IgD-negative memory B cell (primary cell): ENCODE measurements around the gene KIF6. TPM values are rescaled to one million over a fixed set of nuclear protein-coding genes. Genes with fewer than 3 reads are reported as not detected.
"Not testable (repeated sequence)": the region's sequence is repeated elsewhere in the genome, so short reads cannot be mapped to it uniquely, and the experiment has no call there.

ENCODE experiments used
- H3K27ac Mint-ChIP-seq, 3 donors: one replicate each; pipeline ENCODE4 v1.8.0; 2020 to 2022; ENCODE audit warnings: mild to moderate bottlenecking in 3 of 3, mixed read lengths in 3 of 3, moderate library complexity in 1 of 3
- H3K27me3 Mint-ChIP-seq: one replicate; pipeline ENCODE4 v1.8.0; 2021; ENCODE audit warnings: mixed read lengths
- H3K36me3 Mint-ChIP-seq: one replicate; pipeline ENCODE4 v1.8.0; 2020; ENCODE audit warnings: mild to moderate bottlenecking, mixed read lengths
- H3K4me1 Mint-ChIP-seq, 3 donors: one replicate each; pipeline ENCODE4 v1.8.0; 2020 to 2022; ENCODE audit warnings: mixed read lengths in 3 of 3, mild to moderate bottlenecking in 1 of 3
- H3K4me3 Mint-ChIP-seq, 4 donors: one replicate each; pipeline ENCODE4 v1.8.0; 2020 to 2022; ENCODE audit warnings: mild to moderate bottlenecking in 4 of 4, mixed read lengths in 4 of 4, moderate library complexity in 3 of 4
- H3K9me3 Mint-ChIP-seq, 3 donors: one replicate each; pipeline ENCODE4 v1.8.0; 2020 to 2021; ENCODE audit warnings: mixed read lengths in 3 of 3, mild to moderate bottlenecking in 1 of 3
- polyA plus RNA-seq: library from polyadenylated mRNA; unstranded; fragments of 300-500 nt; fragmentation: Illumina TruSeq; gene quantifications from one replicate; pipeline ENCODE4 v1.2.3, GENCODE V29; 2021

Gene KIF6
- polyA plus RNA-seq, 1 donor from 2014 or later, result not detected

DNA sequence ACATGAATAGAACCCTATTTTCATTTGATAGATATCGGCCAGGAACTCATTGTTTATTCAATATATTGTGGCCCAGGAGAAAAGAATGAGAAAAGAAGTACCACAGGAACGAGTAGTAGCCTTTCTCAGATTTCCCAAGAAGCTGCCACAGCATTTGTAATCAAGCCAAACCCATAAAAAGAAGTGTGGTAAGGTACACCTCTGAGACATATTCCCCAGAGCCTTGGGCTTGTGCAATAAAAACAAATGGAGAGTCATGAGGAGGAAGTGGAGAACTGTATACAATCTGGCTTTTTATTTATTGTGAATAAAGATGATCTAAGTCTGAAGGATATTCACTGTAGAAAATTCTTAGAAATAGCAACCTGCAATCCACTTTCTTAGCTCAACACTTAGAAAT is 36.7 kb downstream of the KIF6 start:
- no peaks in the 10 kb centered on the region for H3K9me3 Mint-ChIP-seq
- peaks cover 2% of the 10 kb centered on the region for H3K27me3 Mint-ChIP-seq
- H3K4me3 Mint-ChIP-seq, result no peak overlapping the region
- no peak overlapping the region for H3K27ac Mint-ChIP-seq
- H3K36me3 Mint-ChIP-seq, result no peaks in the 10 kb centered on the region
- no peaks in the 10 kb centered on the region for H3K4me1 Mint-ChIP-seq

DNA sequence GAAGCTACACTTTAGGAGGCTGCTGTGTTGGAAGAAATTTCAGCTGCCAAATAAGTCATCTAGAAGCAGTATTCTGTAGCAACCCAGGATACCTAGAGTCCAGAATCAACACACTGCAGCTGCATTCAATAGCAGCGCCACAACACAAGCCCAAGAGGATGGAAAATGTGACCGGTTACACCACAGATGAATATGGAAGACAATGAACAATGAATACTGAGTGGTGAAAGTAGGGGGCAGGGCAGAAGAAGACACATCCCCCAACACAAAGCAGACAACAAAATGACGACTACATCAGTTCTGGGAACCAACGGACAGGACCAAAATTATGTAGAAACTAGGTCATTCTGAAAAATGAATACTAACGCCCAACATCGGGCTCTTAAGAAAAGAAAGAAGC is 38.2 kb downstream of the KIF6 start:
- no peaks in the 10 kb centered on the region for H3K36me3 Mint-ChIP-seq
- H3K4me1 Mint-ChIP-seq, result no peaks in the 10 kb centered on the region
- peaks cover 2% of the 10 kb centered on the region for H3K27me3 Mint-ChIP-seq
- H3K4me3 Mint-ChIP-seq, result no peak overlapping the region
- H3K9me3 Mint-ChIP-seq, result no peaks in the 10 kb centered on the region
- H3K27ac Mint-ChIP-seq, result no peak overlapping the region

DNA sequence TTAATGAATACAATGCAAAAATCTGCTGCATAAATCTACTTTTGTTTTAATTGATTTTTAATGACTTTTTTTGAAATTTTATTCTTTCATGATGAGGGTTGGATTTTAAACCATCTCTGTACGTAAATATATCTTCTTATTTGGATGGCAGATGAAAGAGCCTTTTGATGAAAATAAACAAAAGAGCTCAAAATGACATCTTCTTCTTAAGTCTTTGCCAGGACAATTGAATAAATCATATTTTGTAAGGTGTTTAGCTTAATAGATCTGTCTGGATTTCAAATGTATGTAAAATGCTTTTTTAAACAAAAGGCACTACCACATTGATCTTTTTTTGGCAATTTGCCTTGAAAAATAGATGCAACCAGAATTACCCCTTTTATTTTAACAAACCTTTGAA is 39.3 kb downstream of the KIF6 start:
- Mint-ChIP-seq H3K36me3 (no peaks in the 10 kb centered on the region), H3K27me3 (peaks cover 2% of the 10 kb centered on the region), H3K27ac (no peak overlapping the region), H3K9me3 (no peaks in the 10 kb centered on the region), H3K4me3 (no peak overlapping the region), H3K4me1 (no peaks in the 10 kb centered on the region)

DNA sequence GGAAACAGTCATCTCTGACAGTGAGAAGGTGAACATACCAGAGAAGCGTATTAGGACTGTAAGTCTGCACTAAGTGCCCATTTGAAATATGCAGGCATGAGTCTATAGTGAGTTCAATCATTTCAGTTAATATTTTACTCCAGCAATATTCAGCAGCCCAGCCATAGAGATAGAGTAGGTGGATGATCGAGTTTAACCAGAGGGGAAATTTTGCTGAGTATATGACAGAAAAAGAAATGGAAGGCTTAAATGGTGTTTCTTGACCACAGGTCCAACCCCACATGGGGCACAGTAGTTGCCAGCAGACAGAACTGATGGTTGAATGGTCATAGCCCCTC is 39.8 kb downstream of the KIF6 start:
- Mint-ChIP-seq H3K4me3 (no peak overlapping the region), H3K27me3 (peaks cover 2% of the 10 kb centered on the region), H3K4me1 (no peaks in the 10 kb centered on the region), H3K36me3 (no peaks in the 10 kb centered on the region), H3K27ac (no peak overlapping the region), H3K9me3 (no peaks in the 10 kb centered on the region)

DNA sequence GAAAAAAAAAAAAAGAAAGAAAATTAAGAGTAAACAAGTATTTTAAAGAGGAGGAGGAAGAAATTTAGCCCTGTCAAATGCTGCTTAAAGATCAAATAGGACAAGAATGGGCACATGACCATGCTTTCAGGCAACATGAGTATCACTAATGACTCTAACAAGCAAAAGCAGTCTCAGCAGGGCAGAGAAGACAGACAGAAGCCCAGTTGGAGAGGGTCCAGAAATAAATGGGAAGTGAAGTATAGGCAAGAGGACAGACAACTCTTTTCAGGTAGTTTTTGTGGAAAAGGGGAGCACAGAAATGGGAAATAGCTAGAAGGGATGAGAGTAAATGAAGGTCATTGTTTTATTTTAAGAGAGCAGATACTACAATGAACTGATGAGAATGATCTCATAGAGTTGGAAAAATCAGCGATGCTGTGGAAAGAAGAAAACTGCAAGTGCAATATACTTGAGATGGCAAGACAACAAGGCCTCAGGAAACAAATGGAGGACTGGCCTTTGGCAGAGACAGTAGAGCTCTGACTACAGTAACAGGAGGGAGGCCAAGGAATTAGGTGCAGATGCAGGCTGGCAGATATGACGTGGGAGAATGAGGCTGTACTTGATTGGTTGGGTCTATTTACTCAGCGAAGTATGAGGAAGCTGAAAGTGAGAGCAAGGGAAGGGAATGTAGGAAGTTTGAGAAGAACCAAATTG is 40.3 kb downstream of the KIF6 start:
- Mint-ChIP-seq H3K27ac (no peak overlapping the region), H3K9me3 (no peaks in the 10 kb centered on the region), H3K27me3 (peaks cover 2% of the 10 kb centered on the region), H3K4me3 (no peak overlapping the region), H3K36me3 (no peaks in the 10 kb centered on the region), H3K4me1 (no peaks in the 10 kb centered on the region)

GRCh38 chr6:39681674-39682121 is 43.5 kb downstream of the KIF6 start:
- no peak overlapping the region for H3K27ac Mint-ChIP-seq
- no peaks in the 10 kb centered on the region for H3K27me3 Mint-ChIP-seq
- H3K36me3 Mint-ChIP-seq, result no peaks in the 10 kb centered on the region
- no peak overlapping the region for H3K4me3 Mint-ChIP-seq
- H3K9me3 Mint-ChIP-seq, result no peaks in the 10 kb centered on the region
- no peaks in the 10 kb centered on the region for H3K4me1 Mint-ChIP-seq

- H3K4me1 Mint-ChIP-seq, result no peaks in the 10 kb centered on the region
- no peaks in the 10 kb centered on the region for H3K36me3 Mint-ChIP-seq
- no peak overlapping the region for H3K4me3 Mint-ChIP-seq
- no peaks in the 10 kb centered on the region for H3K9me3 Mint-ChIP-seq
- H3K27ac Mint-ChIP-seq, result no peak overlapping the region
- H3K27me3 Mint-ChIP-seq, result no peaks in the 10 kb centered on the region
These were observed 46.3 kb downstream of the KIF6 start for GRCh38 chr6:39678914-39679313.

DNA sequence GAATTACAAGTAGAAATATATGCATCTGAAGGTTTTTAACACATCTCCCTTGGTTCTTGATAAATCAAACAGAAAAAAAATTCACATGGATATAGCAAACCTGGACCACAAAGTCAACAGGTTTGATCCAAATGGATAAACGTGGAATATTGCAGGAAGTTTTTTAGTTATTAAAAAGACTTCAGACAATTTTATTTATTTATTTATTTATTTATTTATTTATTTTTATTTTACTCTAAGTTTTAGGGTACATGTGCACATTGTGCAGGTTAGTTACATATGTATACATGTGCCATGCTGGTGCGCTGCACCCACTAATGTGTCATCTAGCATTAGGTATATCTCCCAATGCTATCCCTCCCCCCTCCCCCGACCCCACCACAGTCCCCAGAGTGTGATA is 47.9 kb downstream of the KIF6 start:
- not testable (repeated sequence) for H3K4me3 Mint-ChIP-seq, H3K9me3 Mint-ChIP-seq, H3K27ac Mint-ChIP-seq, H3K4me1 Mint-ChIP-seq, H3K36me3 Mint-ChIP-seq, H3K27me3 Mint-ChIP-seq

DNA sequence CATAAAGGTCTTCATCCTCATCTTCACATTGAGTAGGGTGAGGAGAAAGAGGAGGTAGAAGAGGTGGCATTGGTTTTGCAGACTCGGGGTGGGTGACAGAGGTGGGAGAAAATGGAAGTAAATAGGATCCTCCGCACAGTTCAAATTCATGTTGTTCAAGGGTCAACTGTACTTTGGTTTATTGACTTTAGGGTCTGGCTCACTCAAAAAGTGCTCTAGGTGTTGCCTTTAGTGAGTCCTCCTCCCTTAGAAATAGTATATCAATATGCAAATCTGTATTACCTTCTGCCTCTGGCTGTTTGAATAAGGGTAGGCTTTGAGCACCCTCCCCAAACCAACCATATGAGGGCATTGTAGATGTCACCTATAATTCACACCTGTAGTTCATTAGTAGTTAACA is 54.7 kb downstream of the KIF6 start:
- Mint-ChIP-seq H3K9me3 (peaks cover 4 to 5% (median 5%) of the 10 kb centered on the region in 3 donors), H3K4me3 (no peak overlapping the region), H3K4me1 (peaks cover 0 to 2% (median 0%) of the 10 kb centered on the region in 3 donors), H3K27me3 (peaks cover 2% of the 10 kb centered on the region), H3K27ac (no peak overlapping the region), H3K36me3 (peaks cover 2% of the 10 kb centered on the region)

GRCh38 chr6:39669973-39670342 is 55.2 kb downstream of the KIF6 start:
- Mint-ChIP-seq H3K27ac (no peak overlapping the region), H3K9me3 (peaks cover 4 to 5% (median 5%) of the 10 kb centered on the region in 3 donors)

DNA sequence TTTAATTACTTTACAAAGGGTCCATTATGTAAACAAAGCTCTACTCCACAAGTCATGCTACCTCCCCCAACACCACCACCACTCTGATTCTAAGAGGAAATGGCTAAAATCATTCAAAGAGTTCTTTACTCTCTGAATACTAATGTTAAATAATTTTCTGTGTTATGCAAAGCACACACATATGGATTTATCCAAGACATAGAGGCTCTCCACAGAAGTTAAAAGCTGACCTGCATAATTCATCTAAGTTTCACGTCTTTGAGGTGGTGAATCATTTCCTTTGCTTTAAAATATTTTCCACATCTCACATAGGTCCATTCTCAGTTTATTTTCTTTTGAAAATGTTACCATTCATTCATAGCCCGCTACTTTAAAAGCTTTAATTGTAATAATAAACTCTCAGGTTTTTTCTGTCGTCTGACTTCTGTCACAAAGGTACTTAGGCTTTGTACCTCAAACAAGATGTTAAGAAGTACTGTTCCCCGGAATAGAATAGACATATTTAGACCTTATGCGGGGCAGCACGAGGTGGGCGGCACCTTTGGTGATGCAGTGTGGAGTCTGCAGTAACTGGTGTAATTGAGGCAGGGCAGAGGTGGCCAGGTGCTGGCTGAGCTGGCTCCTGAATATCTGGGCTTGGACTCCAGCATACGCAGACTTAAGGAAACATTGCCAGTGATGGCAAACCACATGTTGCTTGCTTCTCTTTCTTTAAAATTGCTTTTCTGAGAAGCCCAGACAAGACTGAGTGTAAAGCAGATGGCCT is 55.8 kb downstream of the KIF6 start:
- H3K27me3 Mint-ChIP-seq, result peaks cover 2% of the 10 kb centered on the region
- H3K4me3 Mint-ChIP-seq, result no peak overlapping the region

More at GRCh38 chr6:39669973-39670342, 55.2 kb downstream of the KIF6 start:
- Mint-ChIP-seq H3K4me3 (no peak overlapping the region), H3K4me1 (peaks cover 0 to 2% (median 0%) of the 10 kb centered on the region in 3 donors), H3K27me3 (peaks cover 2% of the 10 kb centered on the region), H3K36me3 (peaks cover 2% of the 10 kb centered on the region)

GRCh38 chr6:39666706-39667489 is 58.3 kb downstream of the KIF6 start:
- H3K4me1 Mint-ChIP-seq, result peaks cover 0 to 2% (median 0%) of the 10 kb centered on the region in 3 donors
- no peak overlapping the region for H3K4me3 Mint-ChIP-seq
- H3K9me3 Mint-ChIP-seq, result no peaks in the 10 kb centered on the region
- H3K27ac Mint-ChIP-seq, result no peak overlapping the region
- H3K36me3 Mint-ChIP-seq, result no peaks in the 10 kb centered on the region
- peaks cover 2% of the 10 kb centered on the region for H3K27me3 Mint-ChIP-seq

More for the DNA sequence above, 55.8 kb downstream of the KIF6 start:
- H3K36me3 Mint-ChIP-seq, result peaks cover 2% of the 10 kb centered on the region
- H3K4me1 Mint-ChIP-seq, result peaks cover 0 to 2% (median 0%) of the 10 kb centered on the region in 3 donors
- H3K27ac Mint-ChIP-seq, result no peak overlapping the region
- H3K9me3 Mint-ChIP-seq, result peaks cover 4 to 5% (median 5%) of the 10 kb centered on the region in 3 donors

DNA sequence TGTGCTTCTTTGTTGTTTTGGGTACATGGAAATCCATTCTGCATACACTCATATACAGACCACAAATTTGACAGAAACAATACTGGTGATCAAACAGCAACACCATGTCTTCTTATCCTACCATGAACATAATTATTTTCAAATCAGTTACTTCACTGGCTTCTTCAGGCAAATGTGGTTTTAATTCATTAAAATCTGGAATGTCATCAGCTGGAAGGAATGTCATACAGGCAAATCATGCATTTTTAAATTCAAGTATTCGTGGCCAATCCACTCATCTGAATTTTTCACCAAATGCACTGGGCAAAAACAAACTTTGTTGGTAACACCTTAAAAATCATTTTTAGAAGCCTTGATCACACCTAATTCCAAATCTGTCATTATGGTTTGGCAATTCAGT is 59.3 kb downstream of the KIF6 start:
- Mint-ChIP-seq H3K9me3 (no peaks in the 10 kb centered on the region), H3K27ac (no peak overlapping the region), H3K4me3 (no peak overlapping the region), H3K36me3 (no peaks in the 10 kb centered on the region), H3K4me1 (peaks cover 0 to 2% (median 0%) of the 10 kb centered on the region in 3 donors), H3K27me3 (peaks cover 2% of the 10 kb centered on the region)

GRCh38 chr6:39664173-39664572 is 61.0 kb downstream of the KIF6 start:
- Mint-ChIP-seq H3K27ac (no peak overlapping the region), H3K4me3 (no peak overlapping the region), H3K4me1 (peaks cover 0 to 2% (median 0%) of the 10 kb centered on the region in 3 donors), H3K9me3 (peaks cover 0 to 3% (median 2%) of the 10 kb centered on the region in 3 donors), H3K36me3 (no peaks in the 10 kb centered on the region), H3K27me3 (peaks cover 2% of the 10 kb centered on the region)
